NK-92 treated with Interleukin-12 subunit alpha and Interleukin-12 subunit beta, amount 100 ng/mL, for 24 hours (cell line): ENCODE data around the gene POU2F2.

Source experiments
- DNase-seq: peaks from one replicate; lab custom pipeline; 2025; lab: John Stamatoyannopoulos, UW

POU2F2 gene

DNA sequence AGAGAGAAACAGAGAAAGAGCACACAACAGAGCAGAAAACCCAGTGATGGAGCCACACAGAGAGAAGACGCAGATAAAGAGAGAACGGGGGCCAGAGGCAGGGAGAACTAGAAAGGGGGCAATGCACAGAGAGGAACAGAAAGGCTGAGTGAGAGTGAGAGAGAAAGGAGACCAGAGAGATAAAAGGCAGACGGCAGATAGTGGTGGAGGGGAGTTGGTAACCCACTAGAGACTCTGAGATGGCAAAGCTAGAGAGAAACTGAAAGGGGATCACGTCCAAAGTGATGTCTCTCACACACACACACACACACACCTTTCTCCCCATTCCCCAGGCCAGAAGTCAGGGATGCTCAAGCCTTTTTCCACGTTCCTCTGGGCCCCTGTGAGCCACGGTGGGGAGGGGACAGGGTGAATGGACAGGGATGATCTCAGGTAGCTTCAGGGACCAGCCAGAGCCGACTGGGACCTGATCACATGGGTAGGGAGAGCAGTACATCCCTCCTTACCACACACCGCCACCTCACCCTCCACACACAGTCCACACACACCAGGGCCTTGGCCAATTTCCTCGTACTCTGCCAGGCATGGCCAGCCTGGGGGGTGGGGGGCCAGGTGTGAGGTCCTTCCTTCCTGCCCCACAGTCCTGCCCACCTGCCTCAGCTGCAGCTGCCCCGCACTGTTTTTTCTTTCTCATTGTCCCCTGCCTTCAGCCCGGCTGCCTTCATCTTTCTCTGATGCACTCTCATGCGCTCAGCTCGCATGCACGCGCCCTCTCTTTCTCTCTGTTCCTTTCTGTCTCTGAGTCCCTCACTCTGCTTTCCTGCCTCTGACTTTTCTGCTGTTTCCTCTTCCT is 22.5 kb upstream of the POU2F2 start:
- no peak for DNase-seq

DNA sequence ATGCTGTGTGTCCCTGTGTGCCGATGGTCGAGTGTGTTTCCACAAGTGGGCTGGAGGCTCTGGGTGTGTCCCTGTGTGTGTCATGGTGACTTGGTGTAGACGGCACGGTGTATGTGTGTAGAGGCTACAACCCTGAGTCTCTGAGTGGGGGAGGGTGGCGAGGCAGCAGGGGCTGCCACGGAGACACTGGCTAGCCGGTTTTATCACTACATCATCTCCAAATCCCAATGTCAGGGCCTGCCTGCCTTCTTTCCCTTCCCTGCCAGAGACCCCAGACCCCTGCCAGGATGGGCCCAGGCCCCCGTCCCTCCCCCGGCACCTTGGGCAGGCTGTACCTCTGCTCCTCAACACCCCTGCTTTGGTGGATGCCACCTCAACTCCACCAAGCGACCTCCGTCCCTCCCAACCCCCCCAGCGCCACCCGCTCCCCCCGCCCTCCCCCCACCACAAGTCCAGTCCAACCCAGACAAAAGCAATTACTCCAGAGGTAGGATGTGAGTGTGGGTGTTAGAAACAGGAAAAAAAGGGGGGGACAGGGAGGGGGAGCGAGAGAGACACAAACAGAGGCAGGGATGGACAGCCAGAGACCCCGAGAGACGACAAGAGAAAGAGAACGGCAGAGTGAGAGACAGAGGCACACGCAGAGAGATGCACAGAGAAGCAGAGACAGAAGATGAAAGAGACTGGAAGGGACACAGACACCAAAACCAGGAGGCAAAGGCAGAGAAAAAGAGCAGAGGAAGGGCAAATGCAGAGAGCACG is 21.6 kb upstream of the POU2F2 start:
- no peak for DNase-seq

DNA sequence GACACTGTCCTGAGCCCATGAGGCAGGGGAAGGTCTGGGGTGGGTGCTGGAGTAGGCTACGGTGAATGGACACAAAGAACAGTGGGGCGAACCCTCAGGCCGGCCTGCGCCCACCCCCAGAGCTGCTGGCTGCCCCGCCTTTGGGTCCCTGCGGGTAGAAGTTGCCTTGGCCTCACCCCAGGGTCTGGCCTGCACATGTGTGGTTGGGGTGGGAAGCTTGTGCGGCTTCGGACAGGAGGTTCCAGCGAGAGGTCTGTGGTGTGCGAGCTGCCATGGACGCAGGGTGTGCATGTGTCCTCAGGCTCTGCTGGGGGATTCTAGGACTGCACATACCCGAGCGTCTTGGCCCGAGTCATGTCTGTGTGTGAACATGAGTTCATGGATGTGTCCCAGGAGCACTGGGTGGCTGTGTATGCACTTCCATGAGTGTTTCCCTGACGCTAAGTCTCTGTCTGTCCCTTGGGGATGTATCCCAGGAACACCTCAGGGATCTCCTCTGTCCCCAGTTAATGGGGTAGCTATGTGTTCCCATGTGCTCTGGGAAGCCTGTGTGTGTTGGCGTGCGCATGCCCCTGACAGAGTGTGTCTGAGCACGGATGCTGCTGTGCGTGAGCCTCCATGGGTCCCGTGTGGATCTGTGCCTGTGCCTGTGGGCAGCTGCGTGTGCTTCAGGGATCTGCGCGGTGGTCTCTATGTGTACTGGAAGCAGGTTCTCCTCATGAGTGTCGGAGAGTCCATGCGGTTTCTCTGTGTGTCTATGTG is 20.8 kb upstream of the POU2F2 start:
- no peak for DNase-seq

DNA sequence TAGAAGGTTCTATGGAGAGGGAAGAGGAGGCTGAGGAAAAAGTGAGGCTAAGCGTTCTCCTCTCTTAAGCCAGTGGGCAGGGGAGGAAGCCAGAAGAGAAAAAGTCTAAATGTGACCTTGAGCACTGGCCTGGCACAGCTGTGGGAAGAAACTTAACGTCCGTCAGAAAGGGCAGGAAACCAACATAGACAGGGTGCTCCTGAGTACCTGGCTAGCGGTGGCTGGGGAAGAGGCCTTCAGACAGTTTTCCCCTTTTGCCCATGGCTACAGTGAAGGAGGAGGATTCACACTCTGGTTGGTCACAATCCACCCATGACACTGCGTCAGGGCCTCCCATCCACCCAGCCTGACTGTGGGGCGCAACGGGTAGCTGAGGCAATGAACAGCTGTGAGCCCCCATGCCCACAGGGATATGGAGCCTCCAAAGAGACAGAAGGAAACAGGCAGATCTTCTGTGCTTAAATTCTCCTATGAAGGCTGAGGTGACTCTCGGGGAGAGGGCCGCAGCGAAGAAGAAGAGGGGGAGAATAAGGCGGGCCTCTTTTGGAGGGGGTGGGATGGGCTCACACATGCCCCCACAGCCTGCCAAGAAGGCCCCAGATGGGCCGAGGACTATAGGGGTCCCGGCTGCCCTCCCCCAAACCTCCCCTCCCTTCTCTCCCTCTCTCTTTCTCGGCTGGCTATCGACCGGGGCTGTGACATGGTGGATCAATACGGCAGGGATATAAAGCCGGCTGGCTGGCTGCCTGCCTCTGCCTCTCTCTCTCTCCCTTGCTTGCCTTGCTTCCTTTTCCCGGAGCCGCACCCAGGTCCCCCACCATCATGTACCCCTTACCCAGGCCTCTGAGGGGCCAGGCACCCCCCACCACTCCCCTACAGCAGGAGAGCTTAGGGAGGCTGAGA is 19.8 kb upstream of the POU2F2 start:
- no peak for DNase-seq

DNA sequence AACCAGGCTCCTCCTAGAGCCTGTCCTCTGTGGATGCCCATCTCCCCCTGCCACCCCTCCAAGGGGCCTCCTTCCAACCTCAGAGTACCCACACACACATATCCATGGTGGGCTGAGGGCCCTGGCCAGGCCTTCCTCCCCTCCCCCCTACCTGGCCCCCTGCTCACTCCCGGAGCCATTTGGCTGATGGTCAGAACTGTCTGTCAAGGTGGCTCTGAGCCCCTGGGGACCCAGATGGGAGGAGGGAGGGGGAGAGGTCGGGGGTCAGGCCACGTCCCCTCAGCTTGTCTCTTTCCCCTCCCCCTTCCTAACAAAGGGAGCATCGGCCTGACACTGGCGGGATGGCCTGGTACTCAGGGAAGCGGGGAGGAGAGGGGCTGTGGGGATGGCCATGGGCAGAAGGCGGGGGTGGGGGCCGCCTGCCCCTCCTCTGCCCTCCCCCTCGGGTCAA is 18.7 kb upstream of the POU2F2 start:
- no peak for DNase-seq

DNA sequence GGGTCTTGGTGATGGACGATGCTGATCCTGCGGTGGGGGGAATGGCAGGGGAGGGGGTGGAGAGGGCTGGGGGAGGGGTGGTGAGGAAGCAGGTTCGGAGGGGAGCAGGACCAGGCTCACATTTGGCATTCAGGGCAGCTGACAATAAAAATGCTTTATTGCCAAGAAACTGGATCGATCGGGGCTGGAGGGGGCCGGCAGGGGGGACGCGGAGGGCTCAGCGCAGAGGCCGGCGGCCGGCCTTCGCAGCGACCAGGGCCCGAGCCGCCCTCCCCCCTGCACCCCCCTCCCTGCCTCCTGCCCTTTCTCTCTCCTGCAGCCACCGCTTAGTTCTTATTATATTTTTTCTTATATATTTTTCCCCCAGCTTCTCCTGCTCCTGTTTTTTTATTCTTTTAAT is 18.1 kb upstream of the POU2F2 start:
- DNase-seq = no peak

DNA sequence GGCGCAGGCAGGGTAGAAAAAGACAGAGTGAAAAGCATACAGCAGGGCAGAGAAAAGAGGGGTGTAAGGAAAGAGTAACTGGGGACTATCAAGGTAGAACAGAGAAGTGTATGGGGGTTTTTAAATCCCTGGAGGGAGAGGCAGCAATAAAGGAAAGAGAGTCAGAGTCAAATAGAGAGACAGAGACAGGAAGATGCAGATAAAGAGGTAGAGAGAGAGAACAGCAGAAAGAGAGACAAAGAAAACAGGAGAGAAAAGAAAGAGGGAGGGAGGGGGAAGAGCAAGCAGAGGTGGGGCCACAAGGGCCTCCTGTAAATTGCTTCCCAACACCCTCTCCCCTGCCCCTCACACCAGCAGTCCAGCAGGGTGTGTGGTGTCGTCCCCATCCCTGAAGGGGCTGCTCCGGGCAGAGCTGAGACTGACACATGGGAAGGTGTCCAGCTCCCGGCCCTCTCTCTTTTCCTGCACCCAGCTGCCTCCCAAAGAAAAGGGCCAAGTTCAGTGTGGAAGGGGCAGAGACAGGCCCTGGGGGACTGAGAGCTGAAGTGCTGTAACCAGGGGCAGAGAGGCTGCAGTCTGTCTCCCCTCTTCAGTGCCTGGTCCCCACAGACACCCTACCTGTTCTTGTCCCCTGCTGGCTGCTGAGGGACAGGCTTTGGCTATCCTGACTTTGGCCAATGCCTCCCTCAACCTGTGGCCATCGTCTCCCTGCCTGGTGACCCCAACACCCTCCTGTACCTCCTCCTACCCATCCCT is 17.4 kb upstream of the POU2F2 start:
- no peak for DNase-seq

DNA sequence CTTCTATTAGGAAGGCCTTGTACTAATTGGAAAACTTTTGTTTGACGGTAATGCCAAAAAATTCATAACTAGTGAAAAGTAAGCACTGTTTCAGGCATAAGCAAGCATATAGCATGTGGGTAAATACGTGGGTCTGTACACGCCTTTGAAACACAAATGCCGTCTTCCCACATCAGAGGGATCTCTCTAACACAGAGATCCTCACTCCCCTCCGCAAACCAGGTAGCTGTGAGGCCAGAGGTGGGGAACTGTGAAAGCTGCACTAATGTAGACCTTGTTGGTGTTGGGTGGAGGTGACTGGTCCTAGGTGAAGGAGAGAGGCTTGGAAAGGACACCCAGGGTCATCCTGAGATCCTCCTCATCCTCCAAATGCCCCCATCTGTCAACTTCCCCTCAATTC is 16.0 kb upstream of the POU2F2 start:
- DNase-seq = no peak

DNA sequence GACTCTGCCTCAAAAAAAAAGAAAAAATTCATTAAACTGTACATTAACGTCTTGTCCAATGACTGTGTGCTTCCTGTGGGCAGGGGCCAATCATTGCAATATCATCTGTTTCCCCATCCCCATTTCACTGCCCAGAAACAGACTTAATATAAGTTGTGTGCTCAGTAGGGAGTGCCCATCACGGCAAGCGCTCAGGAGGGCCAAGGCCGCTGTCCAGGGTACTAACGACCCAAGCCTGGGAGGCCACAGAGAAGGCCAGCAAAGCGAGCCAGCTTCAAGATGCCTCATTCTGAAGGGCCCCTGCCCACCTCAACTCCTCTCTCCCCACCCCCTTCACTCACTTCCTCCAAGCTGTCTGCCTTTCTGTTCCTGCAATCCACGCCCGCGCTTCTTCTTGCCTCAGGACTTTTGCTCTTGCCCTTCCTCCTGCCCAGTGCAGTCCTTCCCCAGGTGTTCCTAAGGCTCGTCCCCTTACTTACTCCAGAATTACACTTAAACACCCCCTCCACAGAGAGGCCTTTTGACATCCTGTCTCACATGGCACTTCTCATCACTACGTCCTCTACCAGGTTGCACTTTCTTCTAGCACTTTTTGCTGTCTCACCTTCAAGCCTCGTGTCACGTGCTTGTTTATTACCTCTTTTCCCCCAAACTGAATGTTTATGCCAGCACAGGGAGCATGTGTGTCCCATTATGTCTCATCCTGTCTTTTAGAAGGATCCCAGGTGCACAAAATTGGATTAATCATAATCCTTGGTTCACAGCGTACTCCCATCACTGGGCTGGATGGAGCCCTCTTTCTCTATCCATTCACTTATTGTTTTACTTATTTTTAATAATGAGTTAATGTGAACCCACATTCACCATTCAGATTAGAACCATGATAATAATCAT is 11.3 kb upstream of the POU2F2 start:
- no peak for DNase-seq

DNA sequence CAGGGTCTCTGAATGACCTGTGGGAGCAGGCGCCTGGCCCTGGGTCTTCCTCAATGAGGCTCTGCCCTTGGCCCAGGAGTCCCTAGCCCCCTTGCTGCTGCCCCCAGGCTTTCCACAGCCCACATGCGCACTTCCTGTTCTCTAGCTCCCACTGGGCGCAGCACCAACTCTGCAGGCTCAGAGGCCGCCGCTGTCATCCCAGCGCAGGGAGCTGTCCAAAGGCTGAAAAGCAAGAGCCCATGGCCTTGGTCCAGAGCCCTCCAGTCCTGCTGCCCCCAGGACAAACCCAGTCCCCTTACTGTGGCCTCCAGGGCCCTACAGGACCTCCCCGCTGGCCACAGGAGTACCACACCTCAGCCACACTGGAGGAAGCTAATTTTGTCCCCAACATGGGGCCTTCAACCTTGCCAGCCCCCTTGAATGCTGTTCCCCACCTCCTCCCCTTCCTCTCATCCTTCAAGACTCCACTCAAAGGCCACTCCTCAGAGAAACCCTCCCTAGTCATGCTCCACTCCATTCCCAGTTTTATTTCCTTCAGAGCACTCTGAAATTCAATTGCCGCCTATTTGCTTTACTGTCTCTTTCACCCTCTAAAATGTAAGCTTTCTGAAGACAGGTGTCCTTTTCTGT is 8.0 kb upstream of the POU2F2 start:
- no peak for DNase-seq

DNA sequence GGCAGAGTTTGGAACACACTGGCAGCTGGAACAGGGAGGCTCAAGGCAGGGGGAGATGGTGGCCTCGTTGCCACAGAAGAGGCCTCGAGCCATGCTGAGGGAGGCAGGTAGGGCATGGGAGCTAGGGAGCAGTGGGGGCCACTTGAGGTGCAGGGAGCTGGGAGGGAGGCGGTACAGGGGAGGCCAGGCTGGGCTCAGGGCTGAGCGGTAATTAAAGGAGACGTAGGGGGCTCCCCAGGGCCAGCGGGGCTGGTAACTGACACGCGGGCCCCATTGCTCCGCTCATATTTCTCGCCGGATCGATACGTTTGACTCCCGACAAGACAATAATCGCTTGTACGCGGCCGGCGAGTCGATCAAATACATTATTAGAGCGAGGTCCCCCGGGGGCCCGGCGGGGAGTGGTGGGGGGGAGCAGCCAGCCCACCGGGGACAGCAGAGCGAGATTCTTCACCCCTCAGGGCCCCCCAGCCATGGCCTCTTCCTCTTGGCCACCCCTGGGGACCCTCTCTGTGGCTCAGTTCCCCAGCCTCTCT is 2.4 kb upstream of the POU2F2 start:
- no peak for DNase-seq

DNA sequence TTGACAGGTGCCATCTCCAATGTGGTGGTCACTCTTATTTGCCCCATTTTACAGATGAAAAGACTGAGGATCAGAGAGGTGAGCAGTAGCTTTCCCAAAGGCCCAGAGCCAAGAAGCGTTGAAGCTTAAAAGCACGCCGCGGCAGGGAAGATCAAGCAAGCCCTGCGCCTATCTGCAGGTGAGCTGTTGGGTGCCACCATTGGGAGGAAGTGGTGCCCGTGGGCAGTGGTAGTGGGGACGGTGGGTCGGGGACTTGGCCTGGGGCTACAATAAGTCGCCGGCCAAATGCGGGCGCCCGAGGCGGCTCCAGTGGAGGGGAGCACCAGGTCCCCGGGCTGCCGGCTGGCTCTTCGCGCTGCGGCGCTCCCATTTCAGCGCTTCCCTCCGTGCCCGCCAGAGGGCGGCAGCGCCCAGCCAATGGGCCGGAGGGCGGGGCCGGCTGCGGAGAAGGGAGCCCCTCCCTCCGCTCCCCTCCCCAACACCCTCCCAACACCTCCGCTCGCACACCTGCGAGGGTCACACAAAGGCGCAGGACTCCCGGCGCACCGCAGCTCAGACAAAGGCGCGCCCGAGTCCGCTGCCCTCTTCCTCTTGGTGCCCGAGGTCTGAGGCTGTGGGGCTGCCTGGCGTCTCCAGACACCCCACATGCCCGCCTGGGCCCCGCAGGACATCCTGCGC is 744 bp upstream of the POU2F2 start:
- peak; percentile 60 for DNase-seq

DNA sequence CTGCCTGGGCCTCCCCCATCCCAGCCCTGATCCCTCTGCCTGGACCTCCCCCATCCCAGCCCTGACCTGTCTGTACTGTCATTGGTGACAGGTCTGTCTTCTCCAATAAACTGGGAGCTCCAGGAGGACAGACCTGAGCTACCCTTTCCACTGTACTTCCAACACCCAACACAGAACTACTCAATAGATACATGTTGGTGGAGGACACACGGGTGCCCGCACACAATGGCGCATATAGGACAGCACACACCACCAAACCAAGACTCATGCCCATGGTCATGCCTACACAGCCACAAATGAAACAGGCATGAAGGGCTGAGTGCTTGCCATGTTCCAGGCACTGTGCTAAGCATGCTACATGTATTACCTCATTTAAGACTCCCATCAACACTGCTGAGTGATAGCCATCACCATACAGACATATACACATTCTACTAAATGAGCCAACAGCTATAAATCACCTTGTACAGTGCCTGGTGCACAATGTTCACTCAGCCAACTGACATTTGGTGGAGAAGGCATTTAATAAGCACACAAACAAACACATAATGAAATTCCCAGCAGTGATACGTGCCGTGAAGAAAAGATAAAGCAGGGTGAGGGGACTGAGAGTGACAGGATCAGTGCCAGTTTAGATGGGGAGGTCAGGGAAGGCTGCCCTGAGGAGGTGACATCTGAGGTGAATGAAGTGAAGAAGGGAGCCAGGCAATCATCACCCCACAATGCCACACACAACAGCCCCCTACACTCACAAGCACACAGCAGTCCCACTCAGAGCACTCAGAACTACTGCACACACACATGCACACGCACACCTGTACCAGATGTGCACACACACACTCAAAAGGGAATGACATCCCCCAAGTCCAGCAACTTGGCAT is 857 bp downstream of the POU2F2 start:
- DNase-seq = no peak

DNA sequence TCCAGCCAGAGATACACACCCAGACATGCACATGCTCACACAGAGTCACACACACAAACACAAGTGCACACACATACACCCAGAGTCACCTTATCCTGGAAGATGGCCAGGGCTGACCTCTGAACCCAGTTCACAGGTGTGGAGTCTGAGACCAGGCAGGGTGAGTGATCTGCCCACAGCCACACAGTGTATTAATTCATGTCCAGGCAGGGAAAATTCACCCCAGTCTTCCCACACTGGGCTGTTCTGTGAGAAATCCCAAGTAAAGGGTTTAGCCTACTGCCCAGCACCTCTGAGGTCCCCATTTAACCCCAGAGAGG is 2.0 kb downstream of the POU2F2 start:
- no peak for DNase-seq

DNA sequence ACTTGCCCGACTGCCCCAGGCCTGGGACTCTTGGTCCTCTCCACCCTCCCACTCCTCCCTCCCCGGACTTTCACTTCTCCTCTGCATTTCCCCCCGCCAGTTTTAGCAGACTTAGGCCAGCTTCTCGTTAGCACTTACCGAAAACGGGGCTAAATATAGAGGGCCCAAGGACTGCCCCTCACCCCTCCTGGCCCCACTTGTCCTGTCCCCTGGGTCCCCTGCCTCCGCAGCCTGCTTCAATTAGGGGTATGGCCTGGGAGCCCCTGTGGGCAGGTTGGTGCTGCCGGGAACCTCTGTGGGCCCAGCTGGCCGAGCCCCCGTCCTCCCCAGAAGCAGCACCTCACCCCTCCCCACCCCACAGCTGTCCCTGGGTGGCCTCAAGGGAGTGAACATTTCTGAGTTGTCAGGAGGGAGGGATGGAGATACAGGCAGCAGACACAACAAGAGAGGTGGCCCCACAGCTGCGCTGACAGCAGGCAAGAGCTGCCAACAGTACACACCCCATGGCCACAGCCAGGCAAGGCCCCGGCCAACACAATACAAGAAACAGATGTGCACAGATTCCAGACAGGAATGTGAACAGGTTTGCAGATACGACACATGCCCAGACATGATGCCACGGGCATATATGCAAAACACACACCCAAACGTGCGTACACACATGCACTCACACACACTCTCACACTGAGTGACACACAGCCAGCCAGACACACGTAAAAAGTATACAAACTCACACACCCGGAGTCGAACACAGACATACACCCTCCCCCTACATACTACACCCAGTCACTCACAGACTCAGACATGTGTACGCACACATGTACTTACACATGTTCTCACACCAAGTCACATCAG is 2.6 kb downstream of the POU2F2 start:
- DNase-seq = no peak

DNA sequence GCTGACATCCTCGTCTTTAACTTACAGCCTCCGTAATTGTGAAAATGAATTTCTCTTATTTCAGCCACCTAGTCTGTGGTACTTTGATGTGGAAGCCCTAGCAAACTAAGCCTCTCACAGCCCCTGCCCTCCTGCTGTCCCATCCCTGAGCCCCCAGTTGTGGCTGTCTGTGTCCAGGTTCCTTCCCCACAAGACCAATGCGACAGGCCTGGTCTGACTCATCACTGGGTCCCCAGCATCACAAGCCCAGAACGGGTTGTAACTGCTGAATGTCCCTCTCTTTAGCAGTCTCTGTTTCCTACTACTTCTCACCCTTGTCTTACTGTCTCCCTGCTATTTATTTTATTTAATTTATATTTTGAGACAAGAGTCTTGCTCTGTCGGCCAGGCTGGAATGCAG is 5.7 kb downstream of the POU2F2 start:
- no peak for DNase-seq

DNA sequence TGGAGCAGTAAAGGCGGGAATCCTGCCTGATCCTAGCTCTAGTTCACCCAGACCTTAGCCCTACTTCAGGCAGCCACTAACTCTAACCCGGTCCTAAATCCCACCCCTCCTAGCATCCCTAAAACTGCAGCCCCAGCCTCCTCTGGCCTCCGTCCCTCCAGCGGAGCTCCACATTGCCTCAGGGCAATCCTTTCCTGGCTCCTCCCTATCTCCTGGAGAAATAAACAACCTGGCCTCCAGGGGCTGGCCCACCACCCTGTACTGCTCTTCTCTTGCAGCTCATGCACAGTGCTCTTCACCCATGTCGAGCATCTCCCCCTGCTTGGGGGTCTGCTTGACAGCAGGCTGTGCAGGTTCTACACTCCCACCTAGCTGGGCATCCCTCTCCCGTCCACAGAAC is 6.7 kb downstream of the POU2F2 start:
- no peak for DNase-seq
